ENCODE results near the gene GSTA1. TPM values are rescaled to one million over a fixed set of nuclear protein-coding genes. Genes with fewer than 3 reads are reported as not detected.
A peak's percentile ranks its signal among the peaks of the same experiment; 100 is the strongest.
"Not testable (repeated sequence)": the region's sequence is repeated elsewhere in the genome, so short reads cannot be mapped to it uniquely, and the experiment has no call there.

Gene GSTA1
- total RNA-seq, 2 donors from 2014 or later: 33.2 to 54.1 TPM

- no peak for TF ChIP-seq CTCF (IDR thresholded peaks at IDR 0.05)
- TF ChIP-seq POLR2A (IDR thresholded peaks at IDR 0.05): no peak
- H3K36me3 ChIP-seq (replicated peaks in 1 of 2; ENCODE audit: insufficient read depth in 1 of 2, low read depth in 2 of 2): no peaks in the 10 kb centered on the region
- 30 to 42% methylated on average over 1 of the region's 1 CpG for WGBS, 2 donors
- H3K4me1 ChIP-seq: peaks cover 14% of the 10 kb centered on the region
- H3K4me3 ChIP-seq: peak overlapping the region; percentile 11 to 25
- no peaks in the 10 kb centered on the region for H3K27me3 ChIP-seq
- no peaks in the 10 kb centered on the region for H3K9me3 ChIP-seq
- H3K27ac ChIP-seq: peak overlapping the region in 3 of 4 donors; percentile 55 to 57 (median 56)
- peak in 1 of 4 donors; percentile 23 for DNase-seq
- intact Hi-C loops (cut with DNase I): no loop called here
- ATAC-seq: peak; percentile 43
Measured at GRCh38 chr6:52802806-52803205, 810 bp downstream of the GSTA1 start.

- H3K4me1 ChIP-seq: peaks cover 14% of the 10 kb centered on the region
- H3K36me3 ChIP-seq (replicated peaks in 1 of 2; ENCODE audit: insufficient read depth in 1 of 2, low read depth in 2 of 2): no peaks in the 10 kb centered on the region
- H3K4me3 ChIP-seq: peak overlapping the region in 1 of 2 donors; percentile 16
- intact Hi-C loops (cut with DNase I): no loop called here
- DNase-seq: no peak
- 18 to 25% methylated on average over 2 of the region's 2 CpGs for WGBS, 2 donors
- H3K9me3 ChIP-seq: no peaks in the 10 kb centered on the region
- H3K27me3 ChIP-seq: no peaks in the 10 kb centered on the region
- TF ChIP-seq POLR2A (IDR thresholded peaks at IDR 0.05): no peak
- TF ChIP-seq CTCF (IDR thresholded peaks at IDR 0.05): no peak
- ATAC-seq: peak; percentile 1
- peak overlapping the region in 2 of 4 donors; percentile 45 to 47 for H3K27ac ChIP-seq
Measured at GRCh38 chr6:52801188-52801841, 2.3 kb downstream of the GSTA1 start.

- H3K9me3 ChIP-seq; H3K27me3 ChIP-seq; H3K27ac ChIP-seq; H3K36me3 ChIP-seq (replicated peaks in 1 of 2; ENCODE audit: insufficient read depth in 1 of 2, low read depth in 2 of 2); H3K4me3 ChIP-seq; ATAC-seq; intact Hi-C loops (cut with DNase I); DNase-seq: not testable (repeated sequence)
- peaks cover 12% of the 10 kb centered on the region for H3K4me1 ChIP-seq
- 75 to 77% methylated on average over 1 of the region's 1 CpG for WGBS, 2 donors
Measured at GRCh38 chr6:52799272-52799671, 4.3 kb downstream of the GSTA1 start.

GRCh38 chr6:52794366-52794765 lies 9.2 kb downstream of the GSTA1 start:
- WGBS, 2 donors: 92 to 93% methylated on average over 2 of the region's 2 CpGs
- ATAC-seq; H3K9me3 ChIP-seq; H3K4me3 ChIP-seq; H3K36me3 ChIP-seq (replicated peaks in 1 of 2; ENCODE audit: insufficient read depth in 1 of 2, low read depth in 2 of 2); H3K27ac ChIP-seq; DNase-seq; intact Hi-C loops (cut with DNase I); H3K27me3 ChIP-seq: not testable (repeated sequence)
- H3K4me1 ChIP-seq: peaks cover 15% of the 10 kb centered on the region

- no peaks in the 10 kb centered on the region for H3K9me3 ChIP-seq
- no peak for ATAC-seq
- intact Hi-C loops (cut with DNase I): no loop called here
- TF ChIP-seq CTCF (IDR thresholded peaks at IDR 0.05): no peak
- H3K27me3 ChIP-seq: no peaks in the 10 kb centered on the region
- no peak overlapping the region for H3K4me3 ChIP-seq
- H3K4me1 ChIP-seq: peaks cover 42% of the 10 kb centered on the region
- H3K36me3 ChIP-seq (replicated peaks in 1 of 2; ENCODE audit: insufficient read depth in 1 of 2, low read depth in 2 of 2): peaks cover 0 to 6% of the 10 kb centered on the region in 2 donors
- H3K27ac ChIP-seq: peak overlapping the region in 3 of 4 donors; percentile 41 to 62 (median 60)
- WGBS, 2 donors: 0% methylated on average over 1 of the region's 1 CpG
- DNase-seq: no peak
Measured at GRCh38 chr6:52790861-52791260, 12.8 kb downstream of the GSTA1 start.

GRCh38 chr6:52789658-52790057 lies 14.0 kb downstream of the GSTA1 start:
- ATAC-seq: not testable (repeated sequence)

More at GRCh38 chr6:52789658-52790057, 14.0 kb downstream of the GSTA1 start:
- Histone ChIP-seq H3K27ac (peak overlapping the region in 3 of 4 donors; percentile 60 to 83 (median 74)), H3K4me1 (peaks cover 49% of the 10 kb centered on the region)
- H3K4me3 ChIP-seq; intact Hi-C loops (cut with DNase I); DNase-seq; H3K27me3 ChIP-seq; H3K9me3 ChIP-seq; H3K36me3 ChIP-seq (replicated peaks in 1 of 2; ENCODE audit: insufficient read depth in 1 of 2, low read depth in 2 of 2): not testable (repeated sequence)
- 90 to 100% methylated on average over 1 of the region's 1 CpG for WGBS, 2 donors

All from body of pancreas (tissue), 4 donors.